KMS-11 (cell line): ENCODE data around the gene ZNF541.

Experiments
- H2AFZ ChIP-seq: fragments of 200-600 bp; sonication (generic); 2 replicates; pipeline ENCODE4 v1.6.1; 2016; ENCODE audit warnings: antibody characterized with exemption, mixed run types, low read depth
- H3K27ac ChIP-seq: fragments of 200-600 bp; sonication (generic); 2 replicates; pipeline ENCODE4 v1.6.1; 2016; ENCODE audit warnings: mild to moderate bottlenecking, mixed run types
- H3K27me3 ChIP-seq: fragments of 200-600 bp; sonication (generic); 2 replicates; pipeline ENCODE4 v1.6.1; 2017; ENCODE audit warnings: mild to moderate bottlenecking, low read depth, mixed run types, moderate library complexity; ENCODE audit not compliant: insufficient read depth
- H3K36me3 ChIP-seq: fragments of 200-600 bp; sonication (generic); 2 replicates; pipeline ENCODE4 v1.6.1; 2017; ENCODE audit warnings: mild to moderate bottlenecking, mixed run types; ENCODE audit not compliant: insufficient read depth
- H3K4me1 ChIP-seq: fragments of 200-600 bp; sonication (generic); 2 replicates; pipeline ENCODE4 v1.6.1; 2016; ENCODE audit warnings: mild to moderate bottlenecking, low read depth, mixed run types; ENCODE audit not compliant: poor library complexity, severe bottlenecking
- H3K4me2 ChIP-seq: fragments of 200-600 bp; sonication (generic); 2 replicates; pipeline ENCODE4 v1.7.0; 2016; ENCODE audit warnings: mild to moderate bottlenecking, mixed run types
- H3K4me3 ChIP-seq: fragments of 200-600 bp; sonication (generic); IDR thresholded peaks from 2 replicates; pipeline ENCODE4 v1.6.1; 2017; ENCODE audit warnings: low read depth, low read length, mixed read lengths; ENCODE audit not compliant: insufficient read depth
- H3K79me2 ChIP-seq: fragments of 200-600 bp; sonication (generic); 2 replicates; pipeline ENCODE4 v1.6.1; 2016; ENCODE audit warnings: low read depth, mixed run types; ENCODE audit not compliant: insufficient read depth
- H3K9ac ChIP-seq: fragments of 200-600 bp; sonication (generic); 2 replicates; pipeline ENCODE4 v1.6.1; 2016; ENCODE audit warnings: mild to moderate bottlenecking, mixed run types
- H4K20me1 ChIP-seq: fragments of 200-600 bp; sonication (generic); 2 replicates; pipeline ENCODE4 v1.6.1; 2016; ENCODE audit warnings: mild to moderate bottlenecking, mixed run types; ENCODE audit not compliant: insufficient read depth
- TF ChIP-seq, protein P1 (sequence below): fragments of 200-600 bp; sonication (generic); conservative IDR thresholded peaks from 2 replicates; pipeline ENCODE4 v1.6.1; 2017; ENCODE audit warnings: low read depth, mild to moderate bottlenecking, antibody characterized with exemption, low read length, moderate library complexity, mixed read lengths

Gene ZNF541

DNA sequence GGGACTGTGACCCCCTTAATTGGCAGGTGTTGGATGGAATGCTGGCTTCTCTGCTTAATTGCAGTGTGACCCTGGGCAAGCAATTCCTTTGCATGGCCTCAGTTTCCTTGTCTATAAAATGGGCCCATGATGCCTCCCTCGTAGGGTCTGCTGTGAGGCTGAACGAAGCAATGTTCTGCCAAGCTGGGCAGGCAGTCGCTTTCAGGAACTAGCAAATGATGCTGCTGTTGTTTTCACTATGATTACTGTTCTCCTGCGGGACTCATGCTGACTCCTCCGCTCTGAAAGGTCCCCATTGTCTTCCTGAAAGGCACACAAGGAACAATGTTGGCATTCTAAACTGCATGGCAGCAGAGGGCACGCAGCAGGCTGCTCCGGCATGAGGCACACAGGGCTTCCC lies 42.8 kb upstream of the ZNF541 start:
- H3K4me2 ChIP-seq: no peak overlapping the region
- no peak overlapping the region for H2AFZ ChIP-seq

DNA sequence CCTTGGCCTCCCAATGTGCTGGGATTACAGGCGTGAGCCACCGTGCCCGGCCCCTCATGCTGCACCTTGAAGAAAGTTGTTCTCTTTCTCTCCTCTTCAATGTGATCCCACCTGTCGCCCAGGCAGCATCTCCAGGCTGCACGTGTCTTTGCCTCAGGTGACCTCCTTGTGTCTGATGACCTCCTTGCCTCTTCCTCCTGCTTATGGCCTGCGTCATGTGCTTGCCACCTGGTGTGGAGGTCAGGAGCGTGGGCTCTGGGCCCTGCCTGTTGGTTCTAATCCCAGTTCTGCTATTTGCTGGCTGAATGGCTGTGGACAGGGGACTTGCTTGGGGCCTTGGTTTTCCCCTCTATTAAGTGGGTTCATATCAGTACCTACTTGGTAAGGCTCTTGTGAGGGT lies 42.3 kb upstream of the ZNF541 start:
- no peak overlapping the region for H3K4me2 ChIP-seq
- H4K20me1 ChIP-seq: peaks cover 3% of the 10 kb centered on the region
- TF ChIP-seq, protein P1, sequence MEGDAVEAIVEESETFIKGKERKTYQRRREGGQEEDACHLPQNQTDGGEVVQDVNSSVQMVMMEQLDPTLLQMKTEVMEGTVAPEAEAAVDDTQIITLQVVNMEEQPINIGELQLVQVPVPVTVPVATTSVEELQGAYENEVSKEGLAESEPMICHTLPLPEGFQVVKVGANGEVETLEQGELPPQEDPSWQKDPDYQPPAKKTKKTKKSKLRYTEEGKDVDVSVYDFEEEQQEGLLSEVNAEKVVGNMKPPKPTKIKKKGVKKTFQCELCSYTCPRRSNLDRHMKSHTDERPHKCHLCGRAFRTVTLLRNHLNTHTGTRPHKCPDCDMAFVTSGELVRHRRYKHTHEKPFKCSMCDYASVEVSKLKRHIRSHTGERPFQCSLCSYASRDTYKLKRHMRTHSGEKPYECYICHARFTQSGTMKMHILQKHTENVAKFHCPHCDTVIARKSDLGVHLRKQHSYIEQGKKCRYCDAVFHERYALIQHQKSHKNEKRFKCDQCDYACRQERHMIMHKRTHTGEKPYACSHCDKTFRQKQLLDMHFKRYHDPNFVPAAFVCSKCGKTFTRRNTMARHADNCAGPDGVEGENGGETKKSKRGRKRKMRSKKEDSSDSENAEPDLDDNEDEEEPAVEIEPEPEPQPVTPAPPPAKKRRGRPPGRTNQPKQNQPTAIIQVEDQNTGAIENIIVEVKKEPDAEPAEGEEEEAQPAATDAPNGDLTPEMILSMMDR: no peak
- no peak overlapping the region for H2AFZ ChIP-seq
- no peak overlapping the region for H3K4me3 ChIP-seq
- no peak overlapping the region for H3K27ac ChIP-seq
- peaks cover 14% of the 10 kb centered on the region for H3K4me1 ChIP-seq
- H3K27me3 ChIP-seq: no peaks in the 10 kb centered on the region
- H3K79me2 ChIP-seq: peaks cover 77% of the 10 kb centered on the region
- H3K9ac ChIP-seq: no peak overlapping the region
- no peaks in the 10 kb centered on the region for H3K36me3 ChIP-seq

More for the DNA sequence above, 42.8 kb upstream of the ZNF541 start:
- no peak overlapping the region for H3K27ac ChIP-seq
- peaks cover 2% of the 10 kb centered on the region for H4K20me1 ChIP-seq
- H3K4me3 ChIP-seq: no peak overlapping the region
- H3K9ac ChIP-seq: no peak overlapping the region
- TF ChIP-seq, protein P1: no peak
- no peaks in the 10 kb centered on the region for H3K27me3 ChIP-seq
- no peaks in the 10 kb centered on the region for H3K36me3 ChIP-seq
- H3K4me1 ChIP-seq: peaks cover 9% of the 10 kb centered on the region
- peaks cover 80% of the 10 kb centered on the region for H3K79me2 ChIP-seq

DNA sequence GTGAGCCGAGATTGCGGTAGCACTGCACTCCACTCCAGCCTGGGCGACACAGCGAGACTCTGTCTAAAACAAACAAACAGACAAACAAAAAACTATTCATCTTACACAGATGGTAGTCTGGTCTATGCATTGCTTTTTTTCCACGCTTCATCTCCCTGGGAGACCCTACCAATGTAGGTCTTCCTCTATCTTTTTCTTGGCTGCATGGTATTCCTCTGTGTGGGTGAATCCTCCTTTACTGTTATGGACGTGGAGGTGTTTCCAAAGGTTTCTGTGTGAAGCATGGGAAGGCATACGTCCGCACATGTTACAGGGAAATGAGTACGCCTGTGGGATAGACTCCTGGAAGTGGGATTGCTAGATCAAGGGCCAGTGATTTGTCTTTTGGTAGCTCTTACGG lies 41.6 kb upstream of the ZNF541 start:
- H3K27me3 ChIP-seq: no peaks in the 10 kb centered on the region
- no peak overlapping the region for H3K4me2 ChIP-seq
- no peak overlapping the region for H3K4me3 ChIP-seq
- H4K20me1 ChIP-seq: peaks cover 3% of the 10 kb centered on the region
- H3K36me3 ChIP-seq: no peaks in the 10 kb centered on the region
- TF ChIP-seq, protein P1: no peak
- H2AFZ ChIP-seq: no peak overlapping the region
- peaks cover 14% of the 10 kb centered on the region for H3K4me1 ChIP-seq
- H3K9ac ChIP-seq: no peak overlapping the region
- H3K79me2 ChIP-seq: peaks cover 72% of the 10 kb centered on the region
- no peak overlapping the region for H3K27ac ChIP-seq

DNA sequence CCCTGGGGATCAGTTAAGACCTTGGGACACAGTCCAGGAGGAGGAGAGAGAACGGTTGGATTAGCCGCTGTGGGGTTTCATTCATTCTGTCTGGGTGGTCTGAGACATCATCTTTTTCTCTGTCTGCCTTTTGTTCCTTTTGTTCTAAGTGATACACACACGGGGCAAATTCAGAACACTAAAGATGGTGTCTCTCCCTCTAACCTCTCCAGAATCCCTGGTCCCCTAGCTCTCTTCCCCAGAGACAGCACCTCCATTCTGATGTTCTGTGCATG lies 41.0 kb upstream of the ZNF541 start:
- H4K20me1 ChIP-seq: peaks cover 3% of the 10 kb centered on the region

More for the DNA sequence above, 41.0 kb upstream of the ZNF541 start:
- H3K27me3 ChIP-seq: no peaks in the 10 kb centered on the region
- H3K4me3 ChIP-seq: no peak overlapping the region
- no peak overlapping the region for H2AFZ ChIP-seq
- TF ChIP-seq, protein P1: no peak
- no peaks in the 10 kb centered on the region for H3K36me3 ChIP-seq
- H3K4me2 ChIP-seq: no peak overlapping the region
- H3K79me2 ChIP-seq: peaks cover 72% of the 10 kb centered on the region
- H3K9ac ChIP-seq: no peak overlapping the region
- no peak overlapping the region for H3K27ac ChIP-seq
- H3K4me1 ChIP-seq: peaks cover 14% of the 10 kb centered on the region
